Breast epithelium (tissue), 4 donors: ENCODE results near the gene JCHAIN. TPM values are rescaled to one million over a fixed set of nuclear protein-coding genes. Genes with fewer than 3 reads are reported as not detected.
"Not testable (repeated sequence)": the region's sequence is repeated elsewhere in the genome, so short reads cannot be mapped to it uniquely, and the experiment has no call there.

Source experiments
- DNase-seq, 2 donors: peaks; one replicate each; pipeline ENCODE4 v3.0.0-alpha.2; 2019; ENCODE audit warnings: low spot score in 2 of 2
- H3K27ac ChIP-seq, 2 donors: fragments of 200-600 bp; sonication (generic) in 1 of 2; one replicate each; pipeline ENCODE4 v1.5.1; 2016 to 2019; ENCODE audit warnings: mild to moderate bottlenecking in 1 of 2
- H3K27me3 ChIP-seq, 2 donors: fragments of 200-600 bp; sonication (generic) in 1 of 2; one replicate each; pipeline versions ENCODE4 v1.5.1 to v1.6.0; 2017 to 2019; ENCODE audit warnings: control low read depth in 1 of 2, mild to moderate bottlenecking in 1 of 2
- H3K36me3 ChIP-seq: fragments of 200-600 bp; one replicate; pipeline ENCODE4 v1.5.1; 2019
- H3K4me1 ChIP-seq, 2 donors: fragments of 200-600 bp; sonication (generic); one replicate each; pipeline ENCODE4 v1.5.1; 2016 to 2019; ENCODE audit warnings: control low read depth in 1 of 2
- H3K4me3 ChIP-seq, 3 donors: fragments of 200-600 bp; sonication (generic); 1 replicate in 2 of 3; 2 replicates in 1 of 3; pipeline ENCODE4 v1.5.1; 2016 to 2019; ENCODE audit warnings: mild to moderate bottlenecking in 3 of 3, moderate library complexity in 2 of 3
- H3K9me3 ChIP-seq, 2 donors: fragments of 200-600 bp; sonication (generic) in 1 of 2; one replicate each; pipeline ENCODE4 v1.5.1; 2016 to 2019; ENCODE audit warnings: control low read depth in 1 of 2
- POLR2A ChIP-seq: fragments of 450-650 bp; IDR thresholded peaks from one replicate; pipeline ENCODE4 v1.6.1; 2016; ENCODE audit warnings: antibody characterized with exemption, mild to moderate bottlenecking, moderate library complexity
- POLR2AphosphoS5 ChIP-seq, 3 donors: sonication (generic); formaldehyde crosslinking; IDR thresholded peaks; one replicate each; pipeline ENCODE4 v1.6.1; 2017; ENCODE audit warnings: antibody characterized with exemption in 3 of 3
- intact Hi-C: fragments of 100-400 bp; cut with DNase I; formaldehyde crosslinking; loops from one replicate; pipeline ENCODE4 v1.15.1; 2023; ENCODE audit warnings: low total_unique reads
- total RNA-seq, 3 donors: library from RNA; depleted of rRNA; stranded (reverse); fragments of >200 nt; gene quantifications; one replicate each; pipeline ENCODE4 v1.1.0, GENCODE V29; 2016
- TF ChIP-seq, protein P1 (sequence below), 3 donors: fragments of 450-650 bp; IDR thresholded peaks; one replicate each; pipeline ENCODE4 v1.5.1; 2016 to 2017; ENCODE audit warnings: antibody characterized with exemption in 3 of 3, mild to moderate bottlenecking in 3 of 3, moderate library complexity in 3 of 3

Gene JCHAIN
- total RNA-seq, 3 donors from 2014 or later: 10.1 to 700 (median 337) TPM

DNA sequence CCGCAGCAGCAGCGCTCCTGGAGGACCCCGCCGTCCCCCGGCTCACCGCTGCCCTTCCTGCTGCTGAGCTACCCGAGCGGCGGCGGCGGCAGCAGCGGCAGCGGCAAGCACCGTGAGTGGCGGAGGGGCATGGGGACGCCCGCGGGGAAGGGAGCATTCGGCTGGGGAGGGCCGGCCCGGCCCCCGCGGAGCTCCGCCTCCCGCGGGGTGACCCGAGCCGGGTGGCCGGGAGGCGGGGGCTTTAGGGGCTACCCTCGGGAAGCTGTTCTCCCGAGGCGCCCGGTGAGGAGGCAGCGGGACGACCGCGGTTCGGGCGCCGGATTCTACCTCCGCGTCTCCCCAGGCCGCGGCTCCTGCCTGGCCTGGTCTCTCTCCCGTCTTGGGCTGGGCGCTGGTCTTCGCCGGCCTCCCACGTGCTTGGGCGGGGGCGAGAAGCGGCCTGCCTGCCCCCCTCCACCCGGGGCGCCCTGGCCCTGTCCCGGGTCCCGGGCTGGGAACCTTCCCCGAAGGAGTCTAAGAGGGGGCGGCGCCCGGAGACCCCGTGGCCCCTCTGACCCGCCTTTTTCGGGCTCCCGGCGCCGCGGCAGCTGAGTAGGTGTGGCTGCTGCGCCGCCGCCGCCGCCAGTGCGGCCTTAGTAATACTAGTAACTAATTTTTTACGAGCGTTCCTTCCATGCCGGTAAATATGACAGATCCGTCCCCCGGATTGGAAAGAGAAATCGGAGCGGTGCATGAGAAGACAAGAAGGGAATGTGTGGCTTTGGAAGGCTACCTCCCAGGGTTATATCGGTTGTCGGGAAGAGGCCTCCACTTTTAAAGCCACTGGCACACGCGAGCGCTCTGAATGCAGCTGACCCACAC, 39.1 kb upstream of the JCHAIN start:
- H3K27me3 ChIP-seq: no peaks in the 10 kb centered on the region
- intact Hi-C loops: no loop called here
- DNase-seq: peak; percentile 44 to 59
- H3K4me3 ChIP-seq: peak overlapping the region; percentile 86 to 92 (median 87)
- no peaks in the 10 kb centered on the region for H3K4me1 ChIP-seq
- no peak for TF ChIP-seq POLR2A
- TF ChIP-seq POLR2AphosphoS5 (IDR thresholded peaks at IDR 0.05): peak in 1 of 3 donors; percentile 21
- H3K27ac ChIP-seq: peak overlapping the region; percentile 94 to 98
- H3K9me3 ChIP-seq: no peaks in the 10 kb centered on the region
- no peaks in the 10 kb centered on the region for H3K36me3 ChIP-seq

DNA sequence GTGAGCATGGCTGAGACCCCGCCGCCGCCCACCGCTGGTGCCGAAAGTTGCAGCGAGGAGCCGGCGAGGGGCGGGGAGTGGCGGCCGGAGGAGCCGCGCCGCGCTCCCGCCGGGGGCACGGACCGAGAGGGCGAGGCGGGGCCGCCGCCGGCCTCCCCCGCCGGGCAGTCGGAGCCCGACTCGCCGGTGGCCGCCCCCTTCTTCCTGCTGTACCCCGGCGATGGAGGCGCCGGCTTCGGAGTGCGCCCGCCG, 38.5 kb upstream of the JCHAIN start:
- TF ChIP-seq POLR2A (no peak), POLR2AphosphoS5 (IDR thresholded peaks at IDR 0.05) (no peak)
- TF ChIP-seq, protein P1, sequence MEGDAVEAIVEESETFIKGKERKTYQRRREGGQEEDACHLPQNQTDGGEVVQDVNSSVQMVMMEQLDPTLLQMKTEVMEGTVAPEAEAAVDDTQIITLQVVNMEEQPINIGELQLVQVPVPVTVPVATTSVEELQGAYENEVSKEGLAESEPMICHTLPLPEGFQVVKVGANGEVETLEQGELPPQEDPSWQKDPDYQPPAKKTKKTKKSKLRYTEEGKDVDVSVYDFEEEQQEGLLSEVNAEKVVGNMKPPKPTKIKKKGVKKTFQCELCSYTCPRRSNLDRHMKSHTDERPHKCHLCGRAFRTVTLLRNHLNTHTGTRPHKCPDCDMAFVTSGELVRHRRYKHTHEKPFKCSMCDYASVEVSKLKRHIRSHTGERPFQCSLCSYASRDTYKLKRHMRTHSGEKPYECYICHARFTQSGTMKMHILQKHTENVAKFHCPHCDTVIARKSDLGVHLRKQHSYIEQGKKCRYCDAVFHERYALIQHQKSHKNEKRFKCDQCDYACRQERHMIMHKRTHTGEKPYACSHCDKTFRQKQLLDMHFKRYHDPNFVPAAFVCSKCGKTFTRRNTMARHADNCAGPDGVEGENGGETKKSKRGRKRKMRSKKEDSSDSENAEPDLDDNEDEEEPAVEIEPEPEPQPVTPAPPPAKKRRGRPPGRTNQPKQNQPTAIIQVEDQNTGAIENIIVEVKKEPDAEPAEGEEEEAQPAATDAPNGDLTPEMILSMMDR (IDR thresholded peaks at IDR 0.05): no peak
- no peaks in the 10 kb centered on the region for H3K27me3 ChIP-seq
- H3K4me1 ChIP-seq: no peaks in the 10 kb centered on the region
- H3K4me3 ChIP-seq: peak overlapping the region; percentile 86 to 92 (median 87)
- intact Hi-C loops: no loop called here
- peak overlapping the region; percentile 94 to 98 for H3K27ac ChIP-seq
- no peak for DNase-seq
- no peaks in the 10 kb centered on the region for H3K36me3 ChIP-seq
- H3K9me3 ChIP-seq: no peaks in the 10 kb centered on the region

DNA sequence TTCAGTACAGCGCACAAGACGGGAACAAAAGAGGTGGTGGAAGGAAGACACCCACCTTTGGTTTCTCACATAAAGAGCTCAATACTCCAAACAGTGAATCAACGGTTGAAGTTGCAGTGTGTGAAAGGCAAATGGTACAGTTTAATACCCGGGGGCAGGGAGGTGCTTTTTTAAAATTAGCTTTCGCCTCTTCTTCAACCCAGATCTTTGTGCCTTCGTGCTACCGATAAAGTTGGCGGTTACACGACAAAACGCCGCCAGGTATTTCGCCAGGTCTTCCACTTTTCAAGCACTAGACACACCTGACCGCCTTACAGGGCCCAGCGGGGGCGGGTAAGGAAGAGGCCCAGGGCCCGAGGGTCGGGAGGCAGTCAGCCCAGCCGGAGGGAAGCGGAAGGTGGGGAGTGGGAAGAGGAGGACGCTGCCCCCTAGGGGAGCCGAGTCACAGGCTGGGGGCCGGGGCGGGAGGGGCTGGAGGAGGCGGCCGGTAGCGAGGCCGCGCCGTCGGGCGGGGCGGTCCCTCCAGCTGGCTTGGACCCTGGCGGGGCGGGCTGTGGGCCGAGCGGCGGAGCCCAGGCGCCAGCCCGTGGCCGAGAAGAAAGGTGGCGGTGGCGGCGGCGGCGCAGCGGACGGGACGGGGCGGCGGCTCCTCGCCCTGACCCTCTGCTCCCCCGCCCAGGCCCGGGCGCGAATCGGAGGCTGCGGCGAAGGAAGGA, 38.1 kb upstream of the JCHAIN start:
- H3K27ac ChIP-seq: peak overlapping the region; percentile 94 to 98
- TF ChIP-seq, protein P1 (IDR thresholded peaks at IDR 0.05): peak in 1 of 3 donors; percentile 10
- TF ChIP-seq POLR2A (no peak), POLR2AphosphoS5 (IDR thresholded peaks at IDR 0.05) (peak in 1 of 3 donors; percentile 16)
- H3K27me3 ChIP-seq: no peaks in the 10 kb centered on the region
- H3K4me3 ChIP-seq: peak overlapping the region; percentile 86 to 92 (median 87)
- H3K4me1 ChIP-seq: no peaks in the 10 kb centered on the region
- peak; percentile 59 to 79 for DNase-seq
- intact Hi-C loops: no loop called here
- H3K9me3 ChIP-seq: no peaks in the 10 kb centered on the region
- H3K36me3 ChIP-seq: no peaks in the 10 kb centered on the region

DNA sequence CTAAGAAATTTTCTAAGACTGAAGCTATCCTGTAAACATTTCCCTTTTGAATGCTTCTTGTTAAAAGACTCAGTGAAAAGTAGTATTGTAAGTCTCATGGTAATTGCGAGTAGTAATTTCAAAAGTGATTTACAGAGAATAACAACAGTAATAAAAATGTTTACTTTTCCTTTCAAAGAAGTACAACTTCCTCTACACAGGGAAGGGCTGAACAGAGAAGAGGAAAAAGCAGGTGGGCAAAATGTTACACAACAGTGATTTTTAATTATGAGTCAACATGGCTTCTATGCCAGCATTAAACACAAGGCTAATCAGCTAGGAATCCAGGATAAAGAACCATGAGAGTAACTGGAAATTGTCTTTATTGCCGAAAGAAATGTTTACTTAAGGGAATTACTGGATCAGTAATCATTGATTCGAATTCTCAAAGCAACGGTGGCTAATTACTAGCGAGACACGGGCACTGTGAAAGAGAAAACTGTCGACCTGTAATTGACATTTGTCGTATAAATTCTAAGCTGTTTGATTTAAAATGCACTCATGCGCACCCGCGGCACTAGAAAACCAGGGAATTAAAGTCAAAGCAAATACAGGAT, 37.4 kb upstream of the JCHAIN start:
- no peak for TF ChIP-seq POLR2A
- TF ChIP-seq, protein P1 (IDR thresholded peaks at IDR 0.05): no peak
- TF ChIP-seq POLR2AphosphoS5 (IDR thresholded peaks at IDR 0.05): no peak
- DNase-seq: no peak
- intact Hi-C loops: no loop called here

DNA sequence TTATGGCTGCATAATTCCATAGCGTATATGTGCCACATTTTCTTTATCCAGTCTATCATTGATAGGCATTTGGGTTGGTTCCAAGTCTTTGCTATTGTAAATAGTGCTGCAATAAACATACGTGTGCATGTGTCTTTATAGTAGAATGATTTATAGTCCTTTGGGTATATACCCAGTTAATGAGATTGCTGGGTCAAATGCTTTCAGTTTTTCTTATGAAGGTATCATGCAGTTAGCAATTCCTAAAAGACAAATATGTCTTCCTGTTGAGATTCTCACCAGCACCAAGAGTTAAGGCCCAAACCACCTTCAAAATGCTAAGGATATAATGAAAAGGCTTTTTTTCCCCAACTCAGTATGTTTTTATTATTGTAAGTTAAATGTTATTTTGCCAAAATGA, 36.3 kb upstream of the JCHAIN start:
- H3K4me1 ChIP-seq, H3K4me3 ChIP-seq, intact Hi-C loops, H3K27me3 ChIP-seq, H3K36me3 ChIP-seq, DNase-seq, H3K9me3 ChIP-seq, H3K27ac ChIP-seq: not testable (repeated sequence)

More for the DNA sequence above, 37.4 kb upstream of the JCHAIN start:
- H3K4me1 ChIP-seq: no peaks in the 10 kb centered on the region
- H3K27ac ChIP-seq: peak overlapping the region; percentile 94 to 98
- H3K9me3 ChIP-seq: no peaks in the 10 kb centered on the region
- peak overlapping the region; percentile 86 to 92 (median 87) for H3K4me3 ChIP-seq
- no peaks in the 10 kb centered on the region for H3K36me3 ChIP-seq
- H3K27me3 ChIP-seq: no peaks in the 10 kb centered on the region

DNA sequence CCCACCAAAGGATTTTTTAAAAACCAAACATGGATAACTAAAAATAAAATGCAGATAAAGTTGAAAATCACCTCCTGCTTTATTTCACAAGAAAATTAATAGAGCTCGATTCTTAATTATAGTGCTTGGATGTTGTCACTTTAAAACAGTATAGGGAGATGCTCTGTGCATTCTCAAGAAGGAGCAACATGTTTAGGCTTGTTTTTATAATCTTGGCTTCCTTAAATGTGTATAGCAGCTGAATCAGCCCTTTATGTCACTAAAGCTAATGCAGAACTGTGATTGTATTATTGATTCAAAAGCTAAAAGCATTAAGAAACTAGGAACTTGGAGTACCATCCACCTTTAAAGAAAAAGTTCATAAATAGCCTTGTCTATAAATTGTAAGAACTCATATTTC, 35.0 kb upstream of the JCHAIN start:
- no peak for DNase-seq
- H3K27ac ChIP-seq: no peak overlapping the region
- H3K36me3 ChIP-seq: no peaks in the 10 kb centered on the region
- no peaks in the 10 kb centered on the region for H3K9me3 ChIP-seq
- no peaks in the 10 kb centered on the region for H3K4me1 ChIP-seq
- intact Hi-C loops: no loop called here
- TF ChIP-seq POLR2A (no peak), POLR2AphosphoS5 (IDR thresholded peaks at IDR 0.05) (no peak)
- TF ChIP-seq, protein P1 (IDR thresholded peaks at IDR 0.05): no peak
- H3K4me3 ChIP-seq: no peak overlapping the region
- no peaks in the 10 kb centered on the region for H3K27me3 ChIP-seq
